HepG2 (cell line): ENCODE data around the gene RPL3. TPM values are rescaled to one million over a fixed set of nuclear protein-coding genes. Genes with fewer than 3 reads are reported as not detected.
A peak's percentile ranks its signal among the peaks of the same experiment; 100 is the strongest.

Experiments used
- KDM3A ChIP-seq: IDR thresholded peaks from 2 replicates; pipeline ENCODE4 v1.6.1; 2018; ENCODE audit warnings: low read depth, missing compliant biosample characterization
- NCOA1 ChIP-seq: sonication (generic); formaldehyde crosslinking; IDR thresholded peaks from 2 replicates; pipeline ENCODE4 v1.9.0; 2021; ENCODE audit warnings: missing genetic modification reagents
- PAWR ChIP-seq: sonication (generic); formaldehyde crosslinking; IDR thresholded peaks from 2 replicates; pipeline ENCODE4 v1.4.0; 2020; ENCODE audit warnings: missing genetic modification reagents, mild to moderate bottlenecking, borderline replicate concordance
- PITX1 ChIP-seq: sonication (generic); formaldehyde crosslinking; IDR thresholded peaks from 2 replicates; pipeline ENCODE4 v1.5.1; 2020; ENCODE audit warnings: mild to moderate bottlenecking, missing genetic modification reagents
- SALL1 ChIP-seq: sonication (generic); formaldehyde crosslinking; IDR thresholded peaks from 2 replicates; pipeline ENCODE4 v1.8.0; 2022; ENCODE audit warnings: mild to moderate bottlenecking, missing genetic modification reagents
- SP2 ChIP-seq: sonication (generic); formaldehyde crosslinking; IDR thresholded peaks from 2 replicates; pipeline ENCODE4 v1.5.1; 2020; ENCODE audit warnings: mild to moderate bottlenecking, missing genetic modification reagents
- TARDBP ChIP-seq: sonication (generic); formaldehyde crosslinking; IDR thresholded peaks from 2 replicates; pipeline ENCODE4 v1.8.0; 2022; ENCODE audit warnings: mild to moderate bottlenecking, missing genetic modification reagents
- YY1 ChIP-seq: IDR thresholded peaks from 2 replicates; pipeline ENCODE4 v1.6.1; 2011; ENCODE audit warnings: low read length, low read depth, moderate library complexity, mild to moderate bottlenecking; ENCODE audit not compliant: insufficient read depth, insufficient replicate concordance
- ZNF143 ChIP-seq: sonication (generic); formaldehyde crosslinking; IDR thresholded peaks from 2 replicates; pipeline ENCODE4 v1.4.0; 2020; ENCODE audit warnings: missing genetic modification reagents
- ZNF547 ChIP-seq: sonication (generic); formaldehyde crosslinking; IDR thresholded peaks from 2 replicates; pipeline ENCODE4 v1.5.1; 2020; ENCODE audit warnings: mild to moderate bottlenecking, missing genetic modification reagents
- ZNF713 ChIP-seq: sonication (generic); formaldehyde crosslinking; IDR thresholded peaks from 2 replicates; pipeline ENCODE4 v1.4.0; 2020; ENCODE audit warnings: mild to moderate bottlenecking, missing genetic modification reagents
- ZNF878 ChIP-seq: sonication (generic); formaldehyde crosslinking; IDR thresholded peaks from 2 replicates; pipeline ENCODE4 v1.8.1; 2023; ENCODE audit warnings: mild to moderate bottlenecking, missing genetic modification reagents, moderate library complexity
- polyA plus RNA-seq, 8 experiments: library from polyadenylated mRNA; depleted of rRNA in 3 of 8; stranded (reverse) in 7 of 8; unstranded in 1 of 8; fragments of >200 nt; fragmentation: Illumina TruSeq in 4 of 8; extraction: Trizol in 4 of 8; gene quantifications; 2 replicates each; pipeline versions ENCODE4 v1.2.1 to v1.2.3, GENCODE V29; 2011 to 2016; ENCODE audit warnings: low read depth in 4 of 8, missing spikeins in 1 of 8, mixed read lengths in 1 of 8; ENCODE audit not compliant: insufficient read depth in 1 of 8
- total RNA-seq, 5 experiments: library from RNA; depleted of rRNA; stranded (reverse); fragments of >200 nt; fragmentation: Illumina TruSeq; extraction: Trizol; gene quantifications; 2 replicates each; pipeline ENCODE4 v1.2.3, GENCODE V29; 2016; ENCODE audit warnings: low read depth in 1 of 5
- TF ChIP-seq, protein P1 (sequence below): sonication (generic); formaldehyde crosslinking; IDR thresholded peaks from one replicate; pipeline ENCODE4 v1.5.1; 2020; ENCODE audit warnings: mild to moderate bottlenecking, missing genetic modification reagents; ENCODE audit errors: not compliant biosample characterization
- TF ChIP-seq, protein P2 (sequence below): sonication (generic); formaldehyde crosslinking; conservative IDR thresholded peaks from 2 replicates; pipeline ENCODE4 v1.8.0; 2022; ENCODE audit warnings: missing genetic modification reagents
- TF ChIP-seq, protein P3 (sequence below): sonication (generic); formaldehyde crosslinking; IDR thresholded peaks from 2 replicates; pipeline ENCODE4 v1.5.0; 2020; ENCODE audit warnings: missing genetic modification reagents
- TF ChIP-seq, protein P4 (sequence below): sonication (generic); formaldehyde crosslinking; IDR thresholded peaks from 2 replicates; pipeline ENCODE4 v1.4.0; 2020; ENCODE audit warnings: missing genetic modification reagents

RPL3 gene
- total and polyA plus RNA-seq, 2 of the 13 experiments (the other 11 are each of a cell fraction or from before 2014, with no cell fraction given) = 1,051 to 3,279 TPM

DNA sequence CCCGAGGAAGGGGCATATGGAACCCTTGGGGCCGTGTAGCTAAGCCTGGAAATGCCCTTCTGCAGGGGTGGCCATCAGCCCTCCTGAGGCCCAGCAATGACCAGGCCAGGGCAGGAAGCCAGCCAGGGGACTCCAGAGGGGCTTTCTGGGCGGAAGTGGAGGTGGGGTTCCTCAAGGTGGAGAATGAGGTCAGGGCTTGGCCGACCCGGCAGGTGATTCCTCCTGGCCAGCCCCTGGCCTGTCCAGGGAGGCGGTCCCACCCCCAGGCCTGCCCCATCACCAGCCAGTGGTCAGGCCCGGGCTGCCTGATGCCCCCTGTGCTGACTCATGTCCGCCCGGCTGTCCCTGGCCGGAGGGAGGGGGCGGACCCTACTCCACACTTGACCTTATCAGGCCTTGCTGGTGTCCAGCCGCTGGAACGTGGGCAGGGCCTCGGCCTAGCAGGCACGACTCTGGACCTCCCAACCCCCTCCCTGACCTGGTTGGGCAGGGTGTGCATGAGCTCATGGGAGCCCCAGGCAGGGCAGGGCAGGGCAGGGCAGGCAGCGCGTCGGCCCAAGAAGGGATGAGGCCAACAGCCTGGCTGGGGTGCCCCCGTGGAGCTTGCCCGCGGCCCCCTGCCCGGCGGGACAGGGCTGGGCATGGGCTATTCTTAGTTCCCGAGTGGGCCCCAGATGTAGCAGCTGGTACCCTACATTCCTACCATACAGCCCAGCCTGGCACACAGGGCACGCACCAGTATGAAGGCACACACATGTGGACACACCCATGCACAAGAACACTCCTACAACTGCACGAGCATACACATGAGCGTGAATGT lies 35.9 kb downstream of the RPL3 start (continued):
- TF ChIP-seq, protein P1, sequence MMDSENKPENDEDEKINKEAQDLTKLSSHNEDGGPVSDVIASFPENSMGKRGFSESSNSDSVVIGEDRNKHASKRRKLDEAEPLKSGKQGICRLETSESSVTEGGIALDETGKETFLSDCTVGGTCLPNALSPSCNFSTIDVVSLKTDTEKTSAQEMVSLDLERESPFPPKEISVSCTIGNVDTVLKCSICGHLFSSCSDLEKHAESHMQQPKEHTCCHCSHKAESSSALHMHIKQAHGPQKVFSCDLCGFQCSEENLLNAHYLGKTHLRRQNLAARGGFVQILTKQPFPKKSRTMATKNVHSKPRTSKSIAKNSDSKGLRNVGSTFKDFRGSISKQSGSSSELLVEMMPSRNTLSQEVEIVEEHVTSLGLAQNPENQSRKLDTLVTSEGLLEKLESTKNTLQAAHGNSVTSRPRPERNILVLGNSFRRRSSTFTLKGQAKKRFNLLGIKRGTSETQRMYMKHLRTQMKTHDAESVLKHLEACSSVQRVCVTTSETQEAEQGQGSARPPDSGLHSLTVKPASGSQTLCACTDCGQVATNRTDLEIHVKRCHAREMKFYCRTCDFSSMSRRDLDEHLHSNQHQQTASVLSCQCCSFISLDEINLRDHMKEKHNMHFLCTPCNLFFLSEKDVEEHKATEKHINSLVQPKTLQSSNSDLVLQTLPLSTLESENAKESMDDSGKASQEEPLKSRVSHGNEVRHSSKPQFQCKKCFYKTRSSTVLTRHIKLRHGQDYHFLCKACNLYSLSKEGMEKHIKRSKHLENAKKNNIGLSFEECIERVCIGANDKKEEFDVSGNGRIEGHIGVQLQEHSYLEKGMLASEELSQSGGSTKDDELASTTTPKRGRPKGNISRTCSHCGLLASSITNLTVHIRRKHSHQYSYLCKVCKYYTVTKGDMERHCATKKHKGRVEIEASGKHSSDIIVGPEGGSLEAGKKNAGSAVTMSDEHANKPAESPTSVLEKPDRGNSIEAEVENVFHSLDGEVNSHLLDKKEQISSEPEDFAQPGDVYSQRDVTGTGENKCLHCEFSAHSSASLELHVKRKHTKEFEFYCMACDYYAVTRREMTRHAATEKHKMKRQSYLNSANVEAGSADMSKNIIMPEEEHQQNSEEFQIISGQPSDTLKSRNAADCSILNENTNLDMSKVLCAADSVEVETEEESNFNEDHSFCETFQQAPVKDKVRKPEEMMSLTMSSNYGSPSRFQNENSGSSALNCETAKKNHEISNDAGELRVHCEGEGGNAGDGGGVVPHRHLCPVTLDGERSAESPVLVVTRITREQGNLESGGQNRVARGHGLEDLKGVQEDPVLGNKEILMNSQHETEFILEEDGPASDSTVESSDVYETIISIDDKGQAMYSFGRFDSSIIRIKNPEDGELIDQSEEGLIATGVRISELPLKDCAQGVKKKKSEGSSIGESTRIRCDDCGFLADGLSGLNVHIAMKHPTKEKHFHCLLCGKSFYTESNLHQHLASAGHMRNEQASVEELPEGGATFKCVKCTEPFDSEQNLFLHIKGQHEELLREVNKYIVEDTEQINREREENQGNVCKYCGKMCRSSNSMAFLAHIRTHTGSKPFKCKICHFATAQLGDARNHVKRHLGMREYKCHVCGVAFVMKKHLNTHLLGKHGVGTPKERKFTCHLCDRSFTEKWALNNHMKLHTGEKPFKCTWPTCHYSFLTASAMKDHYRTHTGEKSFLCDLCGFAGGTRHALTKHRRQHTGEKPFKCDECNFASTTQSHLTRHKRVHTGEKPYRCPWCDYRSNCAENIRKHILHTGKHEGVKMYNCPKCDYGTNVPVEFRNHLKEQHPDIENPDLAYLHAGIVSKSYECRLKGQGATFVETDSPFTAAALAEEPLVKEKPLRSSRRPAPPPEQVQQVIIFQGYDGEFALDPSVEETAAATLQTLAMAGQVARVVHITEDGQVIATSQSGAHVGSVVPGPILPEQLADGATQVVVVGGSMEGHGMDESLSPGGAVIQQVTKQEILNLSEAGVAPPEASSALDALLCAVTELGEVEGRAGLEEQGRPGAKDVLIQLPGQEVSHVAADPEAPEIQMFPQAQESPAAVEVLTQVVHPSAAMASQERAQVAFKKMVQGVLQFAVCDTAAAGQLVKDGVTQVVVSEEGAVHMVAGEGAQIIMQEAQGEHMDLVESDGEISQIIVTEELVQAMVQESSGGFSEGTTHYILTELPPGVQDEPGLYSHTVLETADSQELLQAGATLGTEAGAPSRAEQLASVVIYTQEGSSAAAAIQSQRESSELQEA (CRISPR knock-in tag) = no peak
- TF ChIP-seq SALL1 (CRISPR knock-in tag) = peak; percentile 74; the same call in 1 of the 2 replicates
- no peak for TF ChIP-seq PAWR (CRISPR knock-in tag)
- TF ChIP-seq, protein P2, sequence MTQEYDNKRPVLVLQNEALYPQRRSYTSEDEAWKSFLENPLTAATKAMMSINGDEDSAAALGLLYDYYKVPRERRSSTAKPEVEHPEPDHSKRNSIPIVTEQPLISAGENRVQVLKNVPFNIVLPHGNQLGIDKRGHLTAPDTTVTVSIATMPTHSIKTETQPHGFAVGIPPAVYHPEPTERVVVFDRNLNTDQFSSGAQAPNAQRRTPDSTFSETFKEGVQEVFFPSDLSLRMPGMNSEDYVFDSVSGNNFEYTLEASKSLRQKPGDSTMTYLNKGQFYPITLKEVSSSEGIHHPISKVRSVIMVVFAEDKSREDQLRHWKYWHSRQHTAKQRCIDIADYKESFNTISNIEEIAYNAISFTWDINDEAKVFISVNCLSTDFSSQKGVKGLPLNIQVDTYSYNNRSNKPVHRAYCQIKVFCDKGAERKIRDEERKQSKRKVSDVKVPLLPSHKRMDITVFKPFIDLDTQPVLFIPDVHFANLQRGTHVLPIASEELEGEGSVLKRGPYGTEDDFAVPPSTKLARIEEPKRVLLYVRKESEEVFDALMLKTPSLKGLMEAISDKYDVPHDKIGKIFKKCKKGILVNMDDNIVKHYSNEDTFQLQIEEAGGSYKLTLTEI (CRISPR knock-in tag) = no peak
- TF ChIP-seq, protein P3, sequence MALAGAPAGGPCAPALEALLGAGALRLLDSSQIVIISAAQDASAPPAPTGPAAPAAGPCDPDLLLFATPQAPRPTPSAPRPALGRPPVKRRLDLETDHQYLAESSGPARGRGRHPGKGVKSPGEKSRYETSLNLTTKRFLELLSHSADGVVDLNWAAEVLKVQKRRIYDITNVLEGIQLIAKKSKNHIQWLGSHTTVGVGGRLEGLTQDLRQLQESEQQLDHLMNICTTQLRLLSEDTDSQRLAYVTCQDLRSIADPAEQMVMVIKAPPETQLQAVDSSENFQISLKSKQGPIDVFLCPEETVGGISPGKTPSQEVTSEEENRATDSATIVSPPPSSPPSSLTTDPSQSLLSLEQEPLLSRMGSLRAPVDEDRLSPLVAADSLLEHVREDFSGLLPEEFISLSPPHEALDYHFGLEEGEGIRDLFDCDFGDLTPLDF (CRISPR knock-in tag) = no peak
- no peak for TF ChIP-seq NCOA1
- TF ChIP-seq PITX1 (CRISPR knock-in tag) = peak; percentile 68
- TF ChIP-seq ZNF143 (CRISPR knock-in tag) = peak; percentile 32; the same call in 1 of the 2 replicates
- TF ChIP-seq KDM3A = peak; percentile 85
- peak; percentile 94; the same call in 1 of the 2 replicates for TF ChIP-seq TARDBP
- peak; percentile 38 for TF ChIP-seq YY1
- peak; percentile 42; the same call in 1 of the 2 replicates for TF ChIP-seq SP2
- TF ChIP-seq ZNF878 (CRISPR knock-in tag) = no peak
- TF ChIP-seq, protein P4, sequence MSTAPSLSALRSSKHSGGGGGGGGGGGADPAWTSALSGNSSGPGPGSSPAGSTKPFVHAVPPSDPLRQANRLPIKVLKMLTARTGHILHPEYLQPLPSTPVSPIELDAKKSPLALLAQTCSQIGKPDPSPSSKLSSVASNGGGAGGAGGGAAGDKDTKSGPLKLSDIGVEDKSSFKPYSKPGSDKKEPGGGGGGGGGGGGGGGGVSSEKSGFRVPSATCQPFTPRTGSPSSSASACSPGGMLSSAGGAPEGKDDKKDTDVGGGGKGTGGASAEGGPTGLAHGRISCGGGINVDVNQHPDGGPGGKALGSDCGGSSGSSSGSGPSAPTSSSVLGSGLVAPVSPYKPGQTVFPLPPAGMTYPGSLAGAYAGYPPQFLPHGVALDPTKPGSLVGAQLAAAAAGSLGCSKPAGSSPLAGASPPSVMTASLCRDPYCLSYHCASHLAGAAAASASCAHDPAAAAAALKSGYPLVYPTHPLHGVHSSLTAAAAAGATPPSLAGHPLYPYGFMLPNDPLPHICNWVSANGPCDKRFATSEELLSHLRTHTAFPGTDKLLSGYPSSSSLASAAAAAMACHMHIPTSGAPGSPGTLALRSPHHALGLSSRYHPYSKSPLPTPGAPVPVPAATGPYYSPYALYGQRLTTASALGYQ (CRISPR knock-in tag) = peak; percentile 51; the same call in 1 of the 2 replicates
- TF ChIP-seq ZNF547 = no peak
- peak; percentile 85; the same call in 1 of the 2 replicates for TF ChIP-seq ZNF713 (CRISPR knock-in tag)
